GM12873 (cell line): ENCODE results near the gene MB21D2.

Source experiments
- CTCF ChIP-seq: IDR thresholded peaks from 2 replicates; pipeline ENCODE4 v1.5.1; 2012; ENCODE audit warnings: low read depth, mild to moderate bottlenecking, moderate library complexity, low read length, control low read depth; ENCODE audit not compliant: insufficient read depth; ENCODE audit errors: missing control alignments

The MB21D2 gene

GRCh38 chr3:192942625-192943024 is 25.0 kb upstream of the MB21D2 start:
- TF ChIP-seq CTCF = no peak

GRCh38 chr3:192940129-192940528 is 22.5 kb upstream of the MB21D2 start:
- TF ChIP-seq CTCF = no peak

- no peak for TF ChIP-seq CTCF
Measured at GRCh38 chr3:192935441-192935840, 17.8 kb upstream of the MB21D2 start.

- no peak for TF ChIP-seq CTCF
Measured at GRCh38 chr3:192933779-192934460, 16.3 kb upstream of the MB21D2 start.

- TF ChIP-seq CTCF = no peak
Measured at GRCh38 chr3:192933259-192933658, 15.6 kb upstream of the MB21D2 start.

GRCh38 chr3:192931825-192932224 is 14.2 kb upstream of the MB21D2 start:
- TF ChIP-seq CTCF = no peak

GRCh38 chr3:192930577-192930976 is 12.9 kb upstream of the MB21D2 start:
- TF ChIP-seq CTCF = no peak
